Measurements from ENCODE around the gene CITED2. TPM values are rescaled to one million over a fixed set of nuclear protein-coding genes. Genes with fewer than 3 reads are reported as not detected.

CITED2 gene
- polyA plus RNA-seq, 3 donors from 2014 or later, result 11.1 to 36.3 (median 18.4) TPM

GRCh38 chr6:139395891-139396301 lies 21.4 kb upstream of the CITED2 start:
- Mint-ChIP-seq H3K4me1 (no peaks in the 10 kb centered on the region), H3K36me3 (no peaks in the 10 kb centered on the region), H3K27ac (no peak overlapping the region), H3K4me3 (no peak overlapping the region), H3K27me3 (ENCODE audit: low read depth in 3 of 3) (peaks cover 0 to 4% (median 0%) of the 10 kb centered on the region in 3 donors), H3K9me3 (no peaks in the 10 kb centered on the region)
- no peak for DNase-seq

- Mint-ChIP-seq H3K4me3 (no peak overlapping the region), H3K9me3 (no peaks in the 10 kb centered on the region), H3K27ac (no peak overlapping the region), H3K27me3 (ENCODE audit: low read depth in 3 of 3) (peaks cover 0 to 4% (median 0%) of the 10 kb centered on the region in 3 donors), H3K36me3 (no peaks in the 10 kb centered on the region), H3K4me1 (no peaks in the 10 kb centered on the region)
- DNase-seq, result no peak
These were observed 20.9 kb upstream of the CITED2 start for GRCh38 chr6:139395371-139395770.

GRCh38 chr6:139394027-139394649 lies 19.7 kb upstream of the CITED2 start:
- Mint-ChIP-seq H3K4me1 (no peaks in the 10 kb centered on the region), H3K4me3 (no peak overlapping the region), H3K36me3 (no peaks in the 10 kb centered on the region), H3K27ac (no peak overlapping the region), H3K9me3 (no peaks in the 10 kb centered on the region), H3K27me3 (ENCODE audit: low read depth in 3 of 3) (peaks cover 0 to 3% (median 0%) of the 10 kb centered on the region in 3 donors)
- no peak for DNase-seq

GRCh38 chr6:139392794-139393193 lies 18.3 kb upstream of the CITED2 start:
- Mint-ChIP-seq H3K27me3 (ENCODE audit: low read depth in 3 of 3) (peaks cover 0 to 2% (median 0%) of the 10 kb centered on the region in 3 donors), H3K36me3 (no peaks in the 10 kb centered on the region), H3K9me3 (no peaks in the 10 kb centered on the region), H3K4me1 (no peaks in the 10 kb centered on the region), H3K4me3 (no peak overlapping the region), H3K27ac (no peak overlapping the region)
- DNase-seq, result no peak

GRCh38 chr6:139391709-139392108 lies 17.3 kb upstream of the CITED2 start:
- H3K4me3 Mint-ChIP-seq, result no peak overlapping the region
- no peaks in the 10 kb centered on the region for H3K27me3 Mint-ChIP-seq (ENCODE audit: low read depth in 3 of 3)
- DNase-seq, result no peak
- H3K4me1 Mint-ChIP-seq, result no peaks in the 10 kb centered on the region
- H3K9me3 Mint-ChIP-seq, result no peaks in the 10 kb centered on the region
- no peak overlapping the region for H3K27ac Mint-ChIP-seq
- no peaks in the 10 kb centered on the region for H3K36me3 Mint-ChIP-seq

- H3K4me1 Mint-ChIP-seq, result no peaks in the 10 kb centered on the region
- no peak overlapping the region for H3K4me3 Mint-ChIP-seq
- H3K36me3 Mint-ChIP-seq, result no peaks in the 10 kb centered on the region
- H3K27me3 Mint-ChIP-seq (ENCODE audit: low read depth in 3 of 3), result no peaks in the 10 kb centered on the region
- no peak for DNase-seq
- no peaks in the 10 kb centered on the region for H3K9me3 Mint-ChIP-seq
- no peak overlapping the region for H3K27ac Mint-ChIP-seq
These were observed 16.0 kb upstream of the CITED2 start for GRCh38 chr6:139390447-139390846.

- H3K9me3 Mint-ChIP-seq, result no peaks in the 10 kb centered on the region
- no peaks in the 10 kb centered on the region for H3K36me3 Mint-ChIP-seq
- no peak overlapping the region for H3K27ac Mint-ChIP-seq
- no peaks in the 10 kb centered on the region for H3K27me3 Mint-ChIP-seq (ENCODE audit: low read depth in 3 of 3)
- H3K4me1 Mint-ChIP-seq, result no peaks in the 10 kb centered on the region
- H3K4me3 Mint-ChIP-seq, result no peak overlapping the region
- DNase-seq, result no peak
These were observed 13.9 kb upstream of the CITED2 start for GRCh38 chr6:139388384-139388783.

- no peaks in the 10 kb centered on the region for H3K27me3 Mint-ChIP-seq (ENCODE audit: low read depth in 3 of 3)
These were observed 12.0 kb upstream of the CITED2 start for GRCh38 chr6:139386404-139386803.

GRCh38 chr6:139381216-139381865 lies 6.9 kb upstream of the CITED2 start:
- no peaks in the 10 kb centered on the region for H3K9me3 Mint-ChIP-seq

More at GRCh38 chr6:139386404-139386803, 12.0 kb upstream of the CITED2 start:
- Mint-ChIP-seq H3K27ac (no peak overlapping the region), H3K36me3 (peaks cover 0 to 4% (median 0%) of the 10 kb centered on the region in 3 donors), H3K4me1 (no peaks in the 10 kb centered on the region), H3K4me3 (no peak overlapping the region), H3K9me3 (no peaks in the 10 kb centered on the region)
- DNase-seq, result no peak

GRCh38 chr6:139380611-139381010 lies 6.2 kb upstream of the CITED2 start:
- H3K4me1 Mint-ChIP-seq, result peaks cover 16 to 32% of the 10 kb centered on the region in 2 donors
- DNase-seq, result no peak
- no peaks in the 10 kb centered on the region for H3K9me3 Mint-ChIP-seq
- no peak overlapping the region for H3K27ac Mint-ChIP-seq
- peaks cover 0 to 2% (median 0%) of the 10 kb centered on the region in 3 donors for H3K27me3 Mint-ChIP-seq (ENCODE audit: low read depth in 3 of 3)
- H3K4me3 Mint-ChIP-seq, result no peak overlapping the region
- H3K36me3 Mint-ChIP-seq, result peaks cover 0 to 4% (median 0%) of the 10 kb centered on the region in 3 donors

More at GRCh38 chr6:139381216-139381865, 6.9 kb upstream of the CITED2 start:
- peaks cover 0 to 2% (median 0%) of the 10 kb centered on the region in 3 donors for H3K27me3 Mint-ChIP-seq (ENCODE audit: low read depth in 3 of 3)
- H3K4me1 Mint-ChIP-seq, result peaks cover 9 to 25% of the 10 kb centered on the region in 2 donors
- DNase-seq, result no peak
- H3K27ac Mint-ChIP-seq, result no peak overlapping the region
- no peak overlapping the region for H3K4me3 Mint-ChIP-seq
- H3K36me3 Mint-ChIP-seq, result peaks cover 0 to 4% (median 0%) of the 10 kb centered on the region in 3 donors

- Mint-ChIP-seq H3K27me3 (ENCODE audit: low read depth in 3 of 3) (peaks cover 0 to 3% (median 2%) of the 10 kb centered on the region in 3 donors), H3K9me3 (no peaks in the 10 kb centered on the region)
These were observed 5.7 kb upstream of the CITED2 start for GRCh38 chr6:139380168-139380567.

GRCh38 chr6:139378882-139379341 lies 4.5 kb upstream of the CITED2 start:
- DNase-seq, result peak in 2 of 3 donors; percentile 26 to 30
- Mint-ChIP-seq H3K36me3 (peaks cover 0 to 8% (median 0%) of the 10 kb centered on the region in 3 donors), H3K9me3 (no peaks in the 10 kb centered on the region), H3K27me3 (ENCODE audit: low read depth in 3 of 3) (peaks cover 5 to 12% (median 8%) of the 10 kb centered on the region in 3 donors), H3K4me1 (peaks cover 22 to 41% of the 10 kb centered on the region in 2 donors), H3K27ac (peak overlapping the region in 4 of 6 donors; percentile 9 to 81 (median 60)), H3K4me3 (peak overlapping the region in 1 of 5 donors; percentile 22)

More at GRCh38 chr6:139380168-139380567, 5.7 kb upstream of the CITED2 start:
- Mint-ChIP-seq H3K4me3 (no peak overlapping the region), H3K4me1 (peaks cover 19 to 37% of the 10 kb centered on the region in 2 donors), H3K27ac (no peak overlapping the region), H3K36me3 (peaks cover 0 to 4% (median 0%) of the 10 kb centered on the region in 3 donors)
- no peak for DNase-seq

- Mint-ChIP-seq H3K4me1 (peaks cover 23 to 41% of the 10 kb centered on the region in 2 donors), H3K9me3 (no peaks in the 10 kb centered on the region), H3K36me3 (peaks cover 0 to 8% (median 0%) of the 10 kb centered on the region in 3 donors), H3K4me3 (no peak overlapping the region), H3K27ac (no peak overlapping the region), H3K27me3 (ENCODE audit: low read depth in 3 of 3) (peaks cover 7 to 18% (median 8%) of the 10 kb centered on the region in 3 donors)
- DNase-seq, result no peak
These were observed 3.8 kb upstream of the CITED2 start for GRCh38 chr6:139378226-139378625.

GRCh38 chr6:139376604-139377218 lies 2.3 kb upstream of the CITED2 start:
- Mint-ChIP-seq H3K27me3 (ENCODE audit: low read depth in 3 of 3) (peaks cover 11 to 22% (median 14%) of the 10 kb centered on the region in 3 donors), H3K9me3 (no peaks in the 10 kb centered on the region), H3K36me3 (peaks cover 0 to 4% (median 0%) of the 10 kb centered on the region in 3 donors), H3K27ac (peak overlapping the region in 4 of 6 donors; percentile 90 to 97 (median 92)), H3K4me3 (peak overlapping the region; percentile 9 to 99 (median 98)), H3K4me1 (peaks cover 30 to 52% of the 10 kb centered on the region in 2 donors)
- no peak for DNase-seq
